ENCODE data around the gene KDM4B. TPM values are rescaled to one million over a fixed set of nuclear protein-coding genes. Genes with fewer than 3 reads are reported as not detected.

Gene KDM4B
- total and polyA plus RNA-seq, 2 donors from 2014 or later: 6.6 to 35.7 TPM

GRCh38 chr19:5136073-5136855 is 167.4 kb downstream of the KDM4B start:
- H3K36me3 ChIP-seq (ENCODE audit: control insufficient read depth in 2 of 3, insufficient read depth in 3 of 3, low read length in 3 of 3): peaks cover 0 to 18% (median 3%) of the 10 kb centered on the region in 3 donors
- intact Hi-C loops (cut with DNase I): no loop called here
- no peaks in the 10 kb centered on the region for H3K9me3 ChIP-seq (ENCODE audit: control insufficient read depth in 2 of 3, insufficient read depth in 1 of 3, low read length in 3 of 3)
- no peaks in the 10 kb centered on the region for H3K4me1 ChIP-seq (ENCODE audit: control insufficient read depth in 2 of 3, insufficient read depth in 2 of 3, low read depth in 1 of 3, low read length in 3 of 3)
- no peak for TF ChIP-seq CTCF (IDR thresholded peaks at IDR 0.05; ENCODE audit: borderline replicate concordance, extremely low read depth, insufficient read depth)
- no peaks in the 10 kb centered on the region for H3K27me3 ChIP-seq (ENCODE audit: control insufficient read depth, insufficient read depth, low read length)
- DNase-seq (no peak), FAIRE-seq (no peak)
- H3K27ac ChIP-seq (ENCODE audit: low read depth in 2 of 2, low read length in 2 of 2): no peak overlapping the region
- H3K9ac ChIP-seq (ENCODE audit: low read length in 3 of 3): no peak overlapping the region
- no peak overlapping the region for H3K4me3 ChIP-seq (ENCODE audit: low read length in 3 of 3)

GRCh38 chr19:5137114-5137513 is 168.2 kb downstream of the KDM4B start:
- intact Hi-C loops (cut with DNase I): no loop called here
- no peak for TF ChIP-seq CTCF (IDR thresholded peaks at IDR 0.05; ENCODE audit: borderline replicate concordance, extremely low read depth, insufficient read depth)
- DNase-seq: peak in 1 of 5 donors; percentile 75
- Histone ChIP-seq H3K27me3 (ENCODE audit: control insufficient read depth, insufficient read depth, low read length) (no peaks in the 10 kb centered on the region), H3K36me3 (ENCODE audit: control insufficient read depth in 2 of 3, insufficient read depth in 3 of 3, low read length in 3 of 3) (peaks cover 0 to 16% (median 3%) of the 10 kb centered on the region in 3 donors), H3K9ac (ENCODE audit: low read length in 3 of 3) (no peak overlapping the region), H3K27ac (ENCODE audit: low read depth in 2 of 2, low read length in 2 of 2) (no peak overlapping the region), H3K4me3 (ENCODE audit: low read length in 3 of 3) (no peak overlapping the region), H3K9me3 (ENCODE audit: control insufficient read depth in 2 of 3, insufficient read depth in 1 of 3, low read length in 3 of 3) (no peaks in the 10 kb centered on the region), H3K4me1 (ENCODE audit: control insufficient read depth in 2 of 3, insufficient read depth in 2 of 3, low read depth in 1 of 3, low read length in 3 of 3) (no peaks in the 10 kb centered on the region)
- no peak for FAIRE-seq

GRCh38 chr19:5137571-5138124 is 168.7 kb downstream of the KDM4B start:
- H3K27ac ChIP-seq (ENCODE audit: low read depth in 2 of 2, low read length in 2 of 2): no peak overlapping the region
- peak in 1 of 5 donors; percentile 73 for DNase-seq
- H3K27me3 ChIP-seq (ENCODE audit: control insufficient read depth, insufficient read depth, low read length): no peaks in the 10 kb centered on the region
- no peak for TF ChIP-seq CTCF (IDR thresholded peaks at IDR 0.05; ENCODE audit: borderline replicate concordance, extremely low read depth, insufficient read depth)
- no peak overlapping the region for H3K9ac ChIP-seq (ENCODE audit: low read length in 3 of 3)
- FAIRE-seq: no peak
- intact Hi-C loops (cut with DNase I): no loop called here
- no peaks in the 10 kb centered on the region for H3K9me3 ChIP-seq (ENCODE audit: control insufficient read depth in 2 of 3, insufficient read depth in 1 of 3, low read length in 3 of 3)
- no peaks in the 10 kb centered on the region for H3K4me1 ChIP-seq (ENCODE audit: control insufficient read depth in 2 of 3, insufficient read depth in 2 of 3, low read depth in 1 of 3, low read length in 3 of 3)
- peaks cover 0 to 14% (median 3%) of the 10 kb centered on the region in 3 donors for H3K36me3 ChIP-seq (ENCODE audit: control insufficient read depth in 2 of 3, insufficient read depth in 3 of 3, low read length in 3 of 3)
- H3K4me3 ChIP-seq (ENCODE audit: low read length in 3 of 3): no peak overlapping the region
